SU-DHL-6 (cell line): ENCODE data around the gene FRMD8.
A peak's percentile ranks its signal among the peaks of the same experiment; 100 is the strongest.

Experiments
- H2AFZ ChIP-seq: fragments of 200-600 bp; sonication (generic); 2 replicates; pipeline ENCODE4 v1.6.1; 2014; ENCODE audit warnings: low read depth, mild to moderate bottlenecking, moderate library complexity, mixed read lengths, antibody characterized with exemption, low read length; ENCODE audit not compliant: severe bottlenecking
- H3F3A ChIP-seq: fragments of 200-600 bp; shearing (Covaris generic); 2 replicates; pipeline ENCODE4 v1.6.0; 2016; ENCODE audit warnings: antibody characterized with exemption, mild to moderate bottlenecking; ENCODE audit not compliant: insufficient read depth
- H3K27ac ChIP-seq: fragments of 200-600 bp; sonication (generic); 2 replicates; pipeline ENCODE4 v1.5.1; 2016; ENCODE audit warnings: low read depth, mild to moderate bottlenecking, low read length, moderate library complexity, mixed read lengths
- H3K27me3 ChIP-seq: fragments of 200-600 bp; sonication (generic), shearing (Covaris generic); 2 replicates; pipeline ENCODE4 v1.6.0; 2014; ENCODE audit warnings: mild to moderate bottlenecking, low read length
- H3K36me3 ChIP-seq: fragments of 200-600 bp; sonication (generic); 2 replicates; pipeline ENCODE4 v1.6.1; 2014; ENCODE audit warnings: mild to moderate bottlenecking, low read length, mixed read lengths
- H3K4me2 ChIP-seq: fragments of 300-600, 200-600 bp; shearing (Covaris generic), sonication (generic); 2 replicates; pipeline ENCODE4 v1.6.0; 2014; ENCODE audit warnings: low read length, low read depth, mild to moderate bottlenecking; ENCODE audit not compliant: poor library complexity, severe bottlenecking
- H3K4me3 ChIP-seq: fragments of 200-600 bp; sonication (generic); 2 replicates; pipeline ENCODE4 v1.5.1; 2014; ENCODE audit warnings: antibody characterized with exemption, low read length, mild to moderate bottlenecking, mixed read lengths; ENCODE audit not compliant: insufficient read depth, poor library complexity, severe bottlenecking
- H3K79me2 ChIP-seq: fragments of 200-600 bp; sonication (generic); 2 replicates; pipeline ENCODE4 v1.6.1; 2014; ENCODE audit warnings: mild to moderate bottlenecking, low read length, moderate library complexity; ENCODE audit not compliant: insufficient read depth
- H3K9ac ChIP-seq: fragments of 200-600 bp; sonication (generic); 2 replicates; pipeline ENCODE4 v1.7.0; 2014; ENCODE audit warnings: mild to moderate bottlenecking, low read length
- H3K9me2 ChIP-seq: fragments of 200-600 bp; sonication (generic); replicated peaks from 2 replicates; pipeline ENCODE4 v1.6.1; 2014; ENCODE audit warnings: low read length; ENCODE audit not compliant: insufficient read depth
- H3K9me3 ChIP-seq: fragments of 200-600 bp; sonication (generic); 2 replicates; pipeline ENCODE4 v1.6.1; 2014; ENCODE audit warnings: low read length, mixed read lengths; ENCODE audit not compliant: insufficient read depth
- H4K20me1 ChIP-seq: fragments of 200-600 bp; sonication (generic); 2 replicates; pipeline ENCODE4 v1.6.1; 2014; ENCODE audit warnings: low read depth, mild to moderate bottlenecking, antibody characterized with exemption, low read length, moderate library complexity, mixed read lengths
- EZH2phosphoT487 ChIP-seq: fragments of 200-600 bp; sonication (generic), shearing (Covaris generic); conservative IDR thresholded peaks from 2 replicates; pipeline ENCODE4 v1.6.1; 2018; ENCODE audit warnings: mild to moderate bottlenecking, antibody characterized with exemption, low read length, moderate library complexity, mixed read lengths
- TF ChIP-seq, protein P1 (sequence below): fragments of 200-600 bp; sonication (generic); IDR thresholded peaks from one replicate; pipeline ENCODE4 v1.5.1; 2017; ENCODE audit warnings: antibody characterized with exemption, mild to moderate bottlenecking, low read length, moderate library complexity; ENCODE audit not compliant: insufficient read depth, poor library complexity, severe bottlenecking

FRMD8 gene

DNA sequence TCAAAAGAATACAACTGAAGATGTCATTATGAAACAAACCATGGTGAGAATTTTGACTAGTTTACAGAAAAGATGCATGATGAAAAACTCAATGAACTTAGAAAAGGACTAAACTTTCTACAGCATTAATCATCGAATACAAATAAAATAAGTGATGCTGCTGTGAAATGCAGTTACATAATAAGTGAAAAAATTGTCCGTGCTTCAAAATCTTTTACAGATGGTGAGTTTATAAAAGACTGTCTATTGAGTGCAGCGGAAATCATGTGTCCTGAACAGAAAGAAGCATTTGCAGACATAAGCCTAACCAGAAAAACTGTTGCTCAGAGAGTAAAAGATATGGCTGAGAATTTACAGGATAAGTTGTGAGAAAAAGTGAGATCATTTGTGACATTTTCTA is 70.0 kb downstream of the FRMD8 start:
- Histone ChIP-seq H3K36me3 (no peaks in the 10 kb centered on the region), H3K4me2 (peak overlapping the region; percentile 92), H3K9ac (peak overlapping the region; percentile 95), H4K20me1 (no peaks in the 10 kb centered on the region), H3K4me3 (peak overlapping the region; percentile 96), H3K9me2 (no peaks in the 10 kb centered on the region), H3K79me2 (peaks cover 19% of the 10 kb centered on the region), H3K9me3 (no peaks in the 10 kb centered on the region), H3K27me3 (no peaks in the 10 kb centered on the region), H3F3A (peaks cover 32% of the 10 kb centered on the region), H3K27ac (peak overlapping the region; percentile 88), H2AFZ (no peak overlapping the region)
- no peak for TF ChIP-seq EZH2phosphoT487
- TF ChIP-seq, protein P1, sequence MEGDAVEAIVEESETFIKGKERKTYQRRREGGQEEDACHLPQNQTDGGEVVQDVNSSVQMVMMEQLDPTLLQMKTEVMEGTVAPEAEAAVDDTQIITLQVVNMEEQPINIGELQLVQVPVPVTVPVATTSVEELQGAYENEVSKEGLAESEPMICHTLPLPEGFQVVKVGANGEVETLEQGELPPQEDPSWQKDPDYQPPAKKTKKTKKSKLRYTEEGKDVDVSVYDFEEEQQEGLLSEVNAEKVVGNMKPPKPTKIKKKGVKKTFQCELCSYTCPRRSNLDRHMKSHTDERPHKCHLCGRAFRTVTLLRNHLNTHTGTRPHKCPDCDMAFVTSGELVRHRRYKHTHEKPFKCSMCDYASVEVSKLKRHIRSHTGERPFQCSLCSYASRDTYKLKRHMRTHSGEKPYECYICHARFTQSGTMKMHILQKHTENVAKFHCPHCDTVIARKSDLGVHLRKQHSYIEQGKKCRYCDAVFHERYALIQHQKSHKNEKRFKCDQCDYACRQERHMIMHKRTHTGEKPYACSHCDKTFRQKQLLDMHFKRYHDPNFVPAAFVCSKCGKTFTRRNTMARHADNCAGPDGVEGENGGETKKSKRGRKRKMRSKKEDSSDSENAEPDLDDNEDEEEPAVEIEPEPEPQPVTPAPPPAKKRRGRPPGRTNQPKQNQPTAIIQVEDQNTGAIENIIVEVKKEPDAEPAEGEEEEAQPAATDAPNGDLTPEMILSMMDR = no peak

DNA sequence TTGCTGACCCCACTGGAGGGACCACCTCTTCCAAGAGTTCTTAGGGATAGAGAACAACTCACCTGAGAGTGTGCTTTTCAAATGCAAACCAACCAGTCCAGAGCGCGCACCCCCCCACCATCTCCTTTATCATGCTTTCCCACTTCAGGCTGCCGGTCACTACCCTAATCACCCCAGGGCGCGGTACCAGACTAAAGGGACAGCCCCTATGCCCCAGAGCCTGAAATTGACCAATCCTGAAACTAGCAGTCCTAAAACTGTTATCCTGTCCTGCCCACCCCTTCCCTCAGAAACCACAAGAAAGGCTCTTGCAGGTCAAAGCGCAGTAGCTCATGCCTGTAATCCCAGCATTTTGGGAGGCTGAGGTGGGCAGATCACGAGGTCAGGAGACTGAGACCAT is 73.1 kb downstream of the FRMD8 start:
- Histone ChIP-seq H3K27me3 (no peaks in the 10 kb centered on the region), H3K4me2 (no peak overlapping the region), H3K9ac (no peak overlapping the region), H3K4me3 (no peak overlapping the region), H3F3A (peaks cover 34% of the 10 kb centered on the region), H3K27ac (no peak overlapping the region), H4K20me1 (no peaks in the 10 kb centered on the region), H3K79me2 (peaks cover 19% of the 10 kb centered on the region), H3K9me3 (no peaks in the 10 kb centered on the region), H2AFZ (no peak overlapping the region), H3K9me2 (no peaks in the 10 kb centered on the region), H3K36me3 (no peaks in the 10 kb centered on the region)
- TF ChIP-seq EZH2phosphoT487 = no peak
- TF ChIP-seq, protein P1 = no peak
